HG03342 (cell line): ENCODE measurements around the gene EPHB2.

Source experiments
- ATAC-seq: cut with Tn5 transposase; IDR thresholded peaks from one replicate; pipeline ENCODE4 v1.9.1; 2021; ENCODE audit warnings: mild to moderate bottlenecking, moderate library complexity; ENCODE audit not compliant: unreplicated experiment

The EPHB2 gene

DNA sequence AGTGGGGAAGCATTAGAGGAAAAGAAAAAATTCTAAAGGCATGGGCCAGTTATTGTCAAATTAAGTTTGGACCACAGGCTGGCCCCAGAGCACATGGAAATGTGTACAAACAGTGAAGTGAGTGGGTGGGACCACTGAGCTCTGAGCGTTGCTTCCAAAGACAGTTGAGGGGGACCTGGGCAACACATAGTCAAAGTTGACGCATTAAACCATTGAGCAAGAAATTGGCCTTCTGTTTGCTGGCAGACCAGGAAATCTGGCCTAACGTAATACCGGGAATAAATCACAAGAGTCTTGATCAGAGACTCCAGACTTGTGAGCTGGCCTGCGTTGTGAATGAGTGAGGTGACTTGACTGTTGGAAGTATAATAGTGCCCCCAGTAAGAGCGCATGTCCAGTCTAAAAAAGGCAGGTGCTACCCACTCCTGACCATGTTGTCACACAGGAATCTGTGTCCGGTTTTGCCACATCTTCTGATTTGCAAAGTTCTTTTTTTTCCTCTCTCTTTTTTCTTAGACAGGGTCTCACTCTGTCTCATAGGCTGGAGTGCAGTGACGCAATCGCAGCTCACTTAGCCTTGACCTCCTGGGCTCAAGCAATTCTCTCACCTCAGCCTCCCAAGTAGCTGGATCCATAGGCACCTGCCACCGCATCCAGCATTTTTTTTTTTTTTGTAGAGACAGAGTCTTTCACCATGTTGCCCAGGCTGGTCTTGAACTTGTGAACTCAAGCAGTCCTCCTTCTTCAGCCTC is 10.7 kb downstream of the EPHB2 start:
- ATAC-seq: no peak

DNA sequence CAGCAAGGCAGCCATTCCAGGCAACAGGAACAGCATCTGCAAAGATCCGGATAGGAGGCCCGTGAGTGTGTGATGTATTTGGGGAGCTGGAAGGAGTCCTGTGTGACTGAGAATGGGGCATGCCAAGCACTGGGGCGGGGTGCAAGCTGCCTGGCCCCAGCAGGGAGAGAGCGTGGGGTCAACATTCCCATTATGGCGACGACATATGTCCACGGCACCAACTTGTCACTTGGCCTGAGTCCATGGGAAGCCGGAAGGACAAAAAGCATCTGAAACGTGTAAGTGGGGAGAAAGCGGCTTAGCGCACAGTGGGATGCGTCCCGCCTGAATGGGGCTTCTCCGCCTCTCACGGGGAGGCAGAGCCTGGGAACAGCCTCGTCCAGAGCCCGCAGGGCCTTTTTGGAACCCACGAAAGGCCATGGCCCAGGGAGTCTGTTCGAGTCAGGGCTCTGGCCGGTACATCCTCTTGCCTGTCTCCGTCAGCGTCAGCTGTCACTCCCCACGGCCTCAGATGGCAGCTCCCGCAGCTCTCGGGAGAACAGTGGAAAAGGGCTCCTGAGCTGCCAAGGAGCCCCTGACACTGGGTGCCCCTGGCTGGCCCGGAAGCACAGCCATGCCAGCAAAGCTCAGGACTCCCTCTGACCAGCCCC is 12.4 kb downstream of the EPHB2 start:
- ATAC-seq: no peak

DNA sequence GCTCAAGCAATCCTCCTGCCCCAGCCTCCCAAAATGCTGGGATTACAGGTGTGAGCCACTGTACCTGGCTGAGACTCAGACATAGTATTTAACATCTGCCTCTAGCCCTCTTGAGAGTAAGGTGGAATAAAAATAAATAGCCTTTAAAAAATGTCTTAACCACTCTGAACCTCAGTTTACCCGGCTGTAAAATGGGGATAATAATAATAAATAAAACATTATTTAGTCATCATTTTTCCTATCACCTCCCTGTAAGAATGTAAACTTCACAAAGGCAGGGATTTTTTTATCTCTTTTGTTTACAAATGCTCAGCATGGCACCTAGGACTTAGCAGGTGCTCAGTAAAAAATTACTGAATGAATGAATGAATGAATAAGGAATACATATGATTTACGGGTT is 17.2 kb downstream of the EPHB2 start:
- ATAC-seq: no peak

DNA sequence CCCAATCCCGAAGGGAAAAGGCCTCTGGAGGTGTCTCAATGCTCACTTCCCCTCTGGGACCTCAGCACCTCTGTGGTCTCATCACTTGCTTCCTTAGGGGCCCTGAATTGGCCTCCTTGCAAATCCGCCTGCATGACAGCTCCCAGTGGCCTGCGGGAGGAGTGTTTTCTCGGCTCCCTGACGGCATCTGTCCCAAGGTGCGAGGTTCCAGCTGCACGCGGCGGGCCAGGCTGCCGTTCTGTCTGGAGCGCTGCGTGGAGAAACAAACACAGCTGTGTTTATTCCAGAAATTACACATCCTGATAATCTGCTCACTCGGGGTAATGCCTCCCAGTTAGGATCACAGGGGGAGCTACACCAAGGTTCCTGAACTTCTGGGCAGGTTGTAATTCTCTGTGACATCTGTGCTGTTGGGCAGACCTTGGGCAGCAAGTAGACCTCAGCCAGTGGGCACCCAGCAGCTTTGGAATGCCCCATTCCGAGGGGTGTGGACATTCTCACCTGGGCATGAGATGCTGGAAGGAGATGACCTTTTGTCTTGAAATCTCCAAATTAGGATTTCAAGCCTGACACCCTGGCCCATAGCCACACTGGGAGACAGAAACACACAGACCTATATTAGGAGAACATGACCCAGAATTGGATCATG is 18.2 kb downstream of the EPHB2 start:
- ATAC-seq: no peak

DNA sequence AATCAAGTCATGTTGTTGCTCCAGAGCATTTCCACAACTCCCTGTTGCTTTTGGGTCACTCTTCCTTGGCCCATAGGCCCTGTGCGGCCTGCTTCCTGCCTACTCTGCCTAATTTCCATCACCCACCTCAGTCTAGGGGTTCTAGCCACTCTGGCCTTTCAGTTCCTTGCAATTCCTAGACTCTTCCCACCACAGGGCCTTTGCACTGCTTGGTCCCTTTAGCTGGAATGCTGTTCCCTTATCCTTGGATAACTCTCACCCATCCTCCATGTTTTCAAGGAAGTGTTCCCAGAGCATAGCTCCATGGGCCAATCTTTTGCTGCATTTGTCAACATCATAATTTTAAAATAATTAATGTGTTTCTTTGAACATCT is 18.7 kb downstream of the EPHB2 start:
- no peak for ATAC-seq

DNA sequence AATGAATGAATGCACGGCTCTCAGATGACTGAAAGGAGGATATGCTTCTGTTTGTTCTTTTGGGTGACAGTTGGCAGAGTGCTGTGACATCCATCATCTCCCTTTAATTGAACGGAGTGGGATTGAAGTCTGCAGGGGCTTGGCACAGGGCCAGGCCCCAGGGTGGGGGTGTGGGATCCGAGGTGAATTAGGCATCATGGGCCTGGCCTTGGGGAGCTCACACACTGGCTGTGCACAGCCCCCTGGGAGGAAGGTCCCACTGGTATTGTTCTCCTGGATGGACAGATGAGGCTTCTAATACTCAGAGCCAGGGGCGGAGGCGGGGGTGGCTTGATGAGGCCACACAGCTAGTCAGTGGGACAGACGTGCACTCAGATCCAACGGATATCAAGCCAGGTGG is 19.3 kb downstream of the EPHB2 start:
- ATAC-seq: no peak

DNA sequence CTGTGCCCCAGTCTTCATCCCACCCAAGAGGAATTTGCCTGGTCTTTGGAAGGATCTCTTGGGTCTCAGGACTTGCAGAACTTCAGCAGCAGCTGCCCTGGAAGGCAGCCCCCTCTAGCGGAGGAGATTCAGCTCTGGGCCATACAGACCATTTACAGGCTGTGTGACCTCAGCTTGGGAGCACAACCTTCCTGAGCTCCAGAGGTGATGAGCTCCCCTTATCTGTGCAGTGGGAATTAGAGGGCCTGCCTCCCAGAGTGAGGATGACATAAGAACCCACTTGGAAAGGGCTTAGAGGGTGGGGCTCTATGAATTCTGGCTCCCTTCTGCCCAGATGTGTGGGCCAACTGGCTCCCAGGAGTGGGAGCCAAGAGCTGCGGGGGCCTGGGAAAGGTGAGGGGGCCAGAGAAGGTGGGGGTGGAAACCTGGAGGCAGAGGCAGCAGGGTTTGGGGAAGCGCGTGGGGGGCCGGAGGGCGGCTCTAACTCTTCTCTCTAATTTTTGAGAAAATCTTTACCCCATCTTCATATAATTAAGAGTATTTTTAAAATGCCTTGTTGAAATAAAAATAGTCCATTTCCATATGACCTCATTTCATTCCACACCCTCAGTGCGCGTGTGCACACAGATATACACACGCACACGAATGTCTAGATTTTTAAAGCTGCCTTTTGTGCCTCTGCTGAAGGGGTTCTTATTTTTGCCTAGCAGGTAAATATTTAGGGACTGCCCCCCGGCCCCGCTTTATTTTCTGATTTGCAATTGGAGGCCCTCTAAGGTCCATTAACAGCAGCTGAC is 21.5 kb downstream of the EPHB2 start:
- ATAC-seq: no peak

DNA sequence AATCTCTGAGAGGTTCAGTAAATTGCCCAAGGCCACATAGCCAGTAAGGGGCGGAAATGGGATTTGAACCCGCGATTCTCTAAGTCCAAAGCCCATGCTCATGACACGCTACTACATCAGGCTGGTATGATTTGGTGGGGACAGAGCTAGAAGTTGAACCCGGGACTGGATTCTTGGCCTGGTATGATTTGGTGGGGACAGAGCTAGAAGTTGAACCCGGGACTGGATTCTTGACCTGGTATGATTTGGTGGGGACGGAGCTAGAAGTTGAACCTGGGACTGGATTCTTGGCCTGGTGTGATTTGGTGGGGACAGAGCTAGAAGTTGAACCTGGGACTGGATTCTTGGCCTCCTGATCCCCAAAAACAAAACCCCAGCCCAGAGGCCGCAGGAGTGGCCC is 23.0 kb downstream of the EPHB2 start:
- ATAC-seq: no peak

DNA sequence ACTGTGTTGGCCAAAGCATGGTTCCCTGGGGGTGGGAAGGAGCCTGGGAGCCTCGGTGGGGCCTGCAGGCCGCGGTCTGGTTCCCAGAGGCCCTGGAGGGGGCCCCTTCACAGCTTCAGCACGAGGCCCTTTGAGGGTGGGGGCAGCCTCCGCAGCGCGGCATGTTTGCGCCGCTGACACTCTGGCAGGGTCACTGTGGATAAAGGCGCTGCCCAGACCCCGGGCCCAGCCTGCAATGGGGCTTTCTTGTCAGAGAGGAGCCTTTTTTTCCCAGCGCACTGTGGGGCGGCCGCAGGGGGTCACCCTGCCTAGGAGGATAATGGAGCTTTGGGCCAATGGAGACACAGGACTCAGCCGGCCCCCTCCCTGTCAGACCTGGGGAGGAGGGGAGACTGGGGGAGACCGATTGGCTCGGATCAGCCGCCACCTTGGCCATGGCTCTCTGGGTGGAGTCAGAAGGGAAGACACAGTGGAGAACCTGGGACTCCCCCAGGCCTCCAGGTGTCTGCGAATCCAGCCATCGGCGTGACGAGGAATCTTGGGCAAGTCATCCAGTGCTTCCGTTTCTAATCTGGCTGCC is 26.0 kb downstream of the EPHB2 start:
- no peak for ATAC-seq

DNA sequence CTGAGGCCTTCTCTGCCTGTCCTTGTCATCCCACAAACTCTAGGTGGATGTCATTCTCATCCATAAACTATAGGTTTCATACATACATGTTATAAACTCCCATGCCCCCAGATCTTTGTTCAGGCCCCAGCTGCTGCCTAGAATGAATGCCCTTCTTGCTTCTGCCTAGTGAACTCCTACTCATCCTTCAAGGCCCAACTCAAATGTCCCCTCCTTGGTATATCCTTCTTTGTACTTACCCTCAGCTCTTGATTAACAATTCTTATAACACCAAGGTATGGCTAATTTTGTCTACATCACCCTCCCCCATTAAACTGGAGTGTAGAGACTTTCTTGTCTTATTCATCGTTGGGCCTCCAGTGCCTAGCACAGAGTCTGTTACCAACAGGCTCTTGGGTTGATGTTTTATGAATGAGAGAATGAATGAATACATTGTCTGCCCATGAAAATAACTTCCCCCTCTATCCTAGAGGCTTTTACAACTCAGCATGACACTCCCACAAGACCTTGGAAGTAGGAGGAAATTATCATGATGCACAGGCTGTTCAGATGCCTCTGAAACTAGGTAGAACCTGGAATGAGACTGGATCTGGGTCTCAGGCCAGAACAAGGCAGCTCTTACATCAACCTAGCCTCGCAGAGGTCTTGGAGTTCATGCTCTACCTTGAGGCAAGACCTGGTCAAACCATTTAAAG is 26.9 kb downstream of the EPHB2 start:
- ATAC-seq: no peak

DNA sequence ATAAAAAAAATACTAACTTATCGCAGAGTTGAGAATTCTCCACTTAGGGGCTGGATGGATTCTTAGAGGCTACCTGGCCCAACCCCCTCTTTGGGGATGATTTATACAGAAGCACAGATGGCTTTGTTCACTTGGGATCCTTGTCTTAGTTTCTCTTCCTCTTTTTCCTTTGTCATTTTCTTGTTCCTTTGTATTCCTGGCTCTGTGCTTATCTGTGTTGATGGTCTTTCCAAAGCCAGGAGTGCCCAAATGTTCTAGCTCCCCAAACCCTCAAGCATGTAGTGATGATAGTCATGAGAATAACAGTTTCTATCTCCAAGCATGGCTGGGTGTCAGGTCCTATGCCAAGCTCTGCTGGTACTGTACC is 27.4 kb downstream of the EPHB2 start:
- ATAC-seq: no peak

DNA sequence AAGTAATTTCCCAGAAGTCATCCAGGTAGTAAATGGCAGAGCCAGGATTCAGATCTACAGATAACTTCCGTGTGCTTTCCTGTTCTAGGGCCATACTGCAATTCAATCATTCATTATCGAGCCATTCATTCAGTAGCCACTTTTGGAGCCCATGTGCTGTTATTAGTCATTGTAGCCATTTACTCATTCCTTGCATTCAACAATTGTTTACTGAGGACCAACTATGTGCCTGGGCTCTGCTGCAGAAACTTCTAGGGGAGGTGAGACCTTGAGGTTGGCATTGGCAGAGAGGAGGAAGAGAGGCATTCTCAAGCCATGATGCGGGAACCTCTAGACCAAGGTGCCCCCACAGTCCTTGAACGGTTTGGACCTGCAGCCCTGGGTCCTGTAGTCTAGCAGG is 27.9 kb downstream of the EPHB2 start:
- no peak for ATAC-seq

DNA sequence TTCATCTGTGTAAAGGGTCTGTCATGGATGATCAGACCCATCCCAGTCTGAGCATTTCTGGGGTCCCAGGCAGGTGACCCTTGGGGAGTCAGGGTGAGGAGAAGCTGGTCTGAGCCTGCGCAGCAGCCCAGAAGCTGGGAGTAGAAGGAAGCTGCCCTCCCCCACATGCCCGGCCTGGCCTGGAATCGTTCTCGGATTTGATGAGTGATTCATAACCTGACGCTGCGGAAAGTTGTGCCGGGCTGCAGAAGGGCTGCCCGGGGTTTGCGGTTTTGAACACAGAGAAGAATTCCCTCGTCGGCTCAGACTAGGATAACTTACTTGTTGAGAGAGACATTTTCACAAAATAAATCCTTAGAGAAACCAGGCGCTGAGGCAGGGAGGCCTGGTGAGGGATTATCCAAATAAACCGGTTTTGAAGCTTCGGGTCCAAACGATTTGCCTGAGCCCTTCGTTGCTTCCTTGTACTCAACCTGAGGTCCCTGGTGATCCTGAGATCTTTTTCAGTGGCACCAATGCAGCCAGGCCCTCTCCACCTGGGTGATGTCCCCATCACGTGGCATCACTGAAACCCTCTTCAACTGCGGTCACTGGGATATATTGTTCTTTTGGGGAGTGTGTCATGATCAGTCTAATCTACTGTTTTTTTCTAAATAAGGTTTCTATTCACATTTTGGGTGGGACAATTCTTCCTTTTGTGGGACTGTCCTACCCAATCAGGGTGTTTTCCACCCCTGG is 29.2 kb downstream of the EPHB2 start:
- ATAC-seq: no peak

DNA sequence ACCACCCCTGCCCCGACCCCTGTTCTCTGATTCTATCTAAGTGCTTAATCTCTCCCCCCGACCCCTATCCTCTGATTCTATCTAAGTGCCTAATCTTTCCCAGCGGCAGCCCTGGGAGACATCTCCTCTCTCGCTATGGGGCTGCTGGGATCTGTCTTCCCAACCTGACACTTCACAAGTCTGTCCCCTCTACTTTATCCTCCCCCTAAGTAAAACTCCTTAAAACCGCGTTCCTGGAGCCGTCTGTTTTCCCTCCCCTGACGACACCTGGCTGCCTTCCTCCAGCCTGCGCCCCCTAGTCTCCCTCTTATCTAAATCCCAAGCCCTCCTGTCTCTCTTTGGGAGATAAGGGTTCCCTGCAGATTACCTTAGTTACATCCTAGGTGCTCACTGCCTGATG is 30.5 kb downstream of the EPHB2 start:
- ATAC-seq: no peak

DNA sequence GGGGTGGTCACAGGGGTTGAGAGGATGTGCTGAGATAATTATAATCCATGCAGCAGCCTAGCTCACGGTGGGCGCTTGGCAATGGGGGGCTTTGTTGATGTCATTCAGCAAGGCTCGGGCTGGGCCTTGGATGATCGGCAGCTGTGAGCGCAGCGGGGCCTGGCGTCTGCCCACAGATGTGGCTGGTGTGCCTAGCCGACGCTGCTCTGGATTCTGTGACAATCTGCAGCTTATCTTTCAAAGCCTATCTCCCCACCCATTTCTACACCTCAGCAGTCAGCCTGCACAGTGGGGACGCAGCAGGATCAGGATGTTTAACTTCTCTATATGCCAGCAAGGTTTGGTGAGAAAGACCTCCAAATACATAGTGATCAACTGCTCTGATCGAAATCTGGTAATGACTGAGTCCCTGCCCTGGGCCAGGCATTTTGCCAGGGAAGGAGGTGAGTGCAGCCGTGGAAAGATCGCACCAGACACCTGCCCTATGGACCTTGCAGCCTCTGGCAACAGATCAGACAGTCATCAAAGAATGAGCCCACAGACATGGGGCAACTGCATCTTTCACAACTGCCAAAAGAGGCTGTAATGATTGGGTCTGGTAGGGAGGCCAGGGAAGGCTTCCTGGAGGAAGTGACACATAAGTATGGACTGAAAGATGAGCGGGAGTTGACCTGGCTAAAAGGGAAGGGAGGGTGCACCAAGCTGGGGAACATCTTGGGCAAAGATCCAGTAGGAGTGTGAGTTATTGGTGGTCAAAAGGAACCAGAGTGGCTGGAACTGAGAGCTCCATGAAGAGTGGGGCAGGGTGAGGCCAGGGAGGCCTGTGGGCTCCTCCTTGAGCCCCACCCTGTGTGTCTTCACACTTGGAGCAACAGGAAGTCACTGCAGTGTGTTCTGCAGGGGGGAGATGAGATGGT is 35.3 kb downstream of the EPHB2 start:
- ATAC-seq: no peak

DNA sequence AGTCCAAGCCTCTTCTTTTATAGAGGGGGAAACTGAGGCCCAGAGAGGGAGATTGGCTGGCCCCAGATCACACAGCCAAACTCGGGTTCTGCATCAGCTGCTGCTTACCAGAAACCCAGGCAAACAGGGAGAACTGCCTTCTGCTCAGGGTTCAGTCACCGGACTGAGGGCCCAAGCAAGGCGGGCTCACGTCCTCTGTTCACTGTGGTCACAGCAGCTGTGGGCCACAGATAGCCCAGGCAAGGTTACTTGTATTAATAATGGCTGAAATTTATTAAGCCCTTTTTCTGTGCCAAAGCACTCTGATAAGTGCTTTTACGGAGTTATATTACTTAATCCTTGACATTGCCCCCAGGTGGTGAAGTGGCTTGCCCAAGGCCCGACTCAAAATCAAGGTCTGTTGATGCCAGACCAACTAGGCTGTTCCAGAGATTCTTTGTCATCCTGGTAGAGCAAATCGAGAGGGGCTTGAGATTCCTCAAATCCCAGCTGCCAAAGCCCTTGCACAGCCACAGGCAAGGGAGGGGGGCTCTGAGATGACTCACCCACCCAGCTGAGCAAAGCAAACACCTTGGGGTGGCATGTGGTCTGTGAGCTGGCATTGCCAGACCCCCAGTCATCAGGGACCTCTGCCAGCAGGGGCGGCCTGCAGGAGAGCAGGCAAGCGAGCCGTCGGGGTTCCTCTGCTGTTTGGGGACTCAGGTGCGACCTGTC is 36.5 kb downstream of the EPHB2 start:
- ATAC-seq: no peak

DNA sequence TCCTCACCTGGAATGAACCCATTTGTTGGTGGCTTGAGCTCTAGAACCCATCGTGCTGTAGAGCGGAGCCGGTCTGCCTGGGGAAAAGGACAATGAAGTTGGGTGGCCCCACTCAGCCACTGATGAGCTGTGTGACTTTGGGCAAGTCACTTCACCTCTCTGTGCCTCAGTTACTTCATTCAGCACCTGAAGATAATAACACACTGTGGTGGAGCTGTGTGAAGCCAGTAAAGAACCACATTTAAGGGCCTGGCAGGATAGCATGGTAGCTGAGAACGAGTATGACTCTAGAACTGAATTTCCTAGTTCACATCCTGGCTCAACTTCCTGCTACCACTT is 37.1 kb downstream of the EPHB2 start:
- no peak for ATAC-seq

DNA sequence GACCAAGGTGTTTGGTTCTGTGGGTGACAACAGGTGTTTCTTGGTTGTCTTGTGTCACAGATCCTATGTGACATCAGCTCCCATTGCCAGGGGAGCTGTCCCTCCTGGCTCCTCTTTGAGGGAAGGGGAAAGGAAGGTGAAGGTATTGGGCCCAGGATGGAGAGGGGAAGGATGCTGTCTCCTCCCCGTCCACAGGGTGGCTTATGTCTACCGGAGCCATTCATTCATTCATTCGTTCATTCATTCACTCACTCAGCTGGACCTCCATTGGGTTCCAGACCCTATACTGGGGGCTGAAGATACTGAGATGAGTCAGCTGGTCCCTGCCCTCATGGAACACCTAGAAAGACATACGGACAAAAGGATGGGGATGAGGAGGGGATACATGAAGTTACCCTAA is 38.9 kb downstream of the EPHB2 start:
- ATAC-seq: no peak
